Measurements from ENCODE around the gene LYPLAL1. TPM values are rescaled to one million over a fixed set of nuclear protein-coding genes. Genes with fewer than 3 reads are reported as not detected.

The LYPLAL1 gene
- total RNA-seq, 1 experiment from 2014 or later: 21.1 TPM

DNA sequence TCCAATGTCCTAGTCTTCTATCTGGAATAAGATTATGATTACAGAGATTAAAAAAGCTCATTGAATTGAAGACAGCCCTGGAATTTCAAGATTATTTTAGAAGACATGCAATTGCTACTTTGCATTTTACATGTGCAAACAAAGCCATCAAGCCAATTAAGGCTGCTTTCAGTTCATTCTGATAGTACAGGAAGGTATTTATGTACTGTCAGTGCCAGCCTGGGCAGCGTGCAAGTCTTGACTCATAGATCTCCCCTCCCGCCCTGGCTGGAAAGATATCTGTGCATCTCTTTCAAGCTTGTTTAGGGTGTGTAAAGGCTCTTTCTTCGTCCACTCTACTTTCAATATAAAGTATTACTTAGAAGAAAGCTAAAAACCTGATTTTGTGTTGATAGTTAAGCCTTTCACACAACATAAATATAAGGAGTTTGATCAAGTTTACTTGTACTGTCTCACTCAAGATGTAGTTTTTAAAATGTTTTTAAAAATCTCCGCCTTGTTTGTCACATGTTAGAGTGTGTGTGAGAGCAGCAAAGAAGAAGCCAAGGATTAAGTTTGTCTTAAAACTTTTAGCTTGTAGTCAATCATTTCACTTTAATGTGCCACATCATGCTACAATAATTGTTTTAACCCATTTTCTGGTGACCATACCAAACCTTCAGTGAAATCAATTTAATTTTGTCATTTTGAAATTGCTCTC lies 13.6 kb upstream of the LYPLAL1 start:
- DNase-seq: no peak
- Histone ChIP-seq H2BK5ac (ENCODE audit: insufficient read length, low read length) (no peak overlapping the region), H3K9me3 (ENCODE audit: control insufficient read depth, low read depth, low read length) (no peaks in the 10 kb centered on the region), H4K5ac (ENCODE audit: insufficient read length, low read depth, low read length) (no peak overlapping the region), H3K27me3 (ENCODE audit: insufficient read depth, low read length) (no peaks in the 10 kb centered on the region), H3K23ac (ENCODE audit: insufficient read length, low read depth, low read length) (no peak overlapping the region), H2AFZ (ENCODE audit: low read length) (no peak overlapping the region), H3K4ac (ENCODE audit: low read depth, low read length) (no peak overlapping the region), H3K4me2 (ENCODE audit: insufficient read depth, insufficient read length, low read length) (no peak overlapping the region), H4K20me1 (ENCODE audit: control insufficient read depth, insufficient read depth, insufficient read length) (no peaks in the 10 kb centered on the region), H4K91ac (ENCODE audit: insufficient read length, low read depth, low read length) (no peak overlapping the region), H2BK20ac (ENCODE audit: low read depth, low read length, poor library complexity, severe bottlenecking) (no peak overlapping the region), H3K9ac (ENCODE audit: extremely low read depth, insufficient read length, low read length) (no peak overlapping the region), H3K23me2 (ENCODE audit: insufficient read length, low read depth, low read length, poor library complexity, severe bottlenecking) (no peaks in the 10 kb centered on the region), H2AK5ac (ENCODE audit: insufficient read length, low read length) (no peak overlapping the region), H2BK120ac (ENCODE audit: low read depth, low read length, poor library complexity, severe bottlenecking) (no peak overlapping the region), H2BK12ac (ENCODE audit: insufficient read length, low read depth, low read length) (no peak overlapping the region), H3T11ph (ENCODE audit: low read length) (no peak overlapping the region), H3K27ac (ENCODE audit: insufficient read length, low read depth, low read length) (no peak overlapping the region), H3K14ac (ENCODE audit: insufficient read depth, low read length) (no peak overlapping the region), H3K56ac (ENCODE audit: insufficient read length, low read depth, low read length) (no peak overlapping the region), H2BK15ac (ENCODE audit: low read depth, low read length) (no peak overlapping the region), H3K79me1 (ENCODE audit: insufficient read depth, low read depth, low read length, poor library complexity, severe bottlenecking) (no peaks in the 10 kb centered on the region), H4K8ac (replicated peaks; ENCODE audit: insufficient read length, low read depth, low read length) (no peak overlapping the region), H3K18ac (ENCODE audit: insufficient read length, low read depth, low read length) (no peak overlapping the region), H3K79me2 (ENCODE audit: insufficient read depth, low read length) (no peaks in the 10 kb centered on the region), H3K4me1 (ENCODE audit: insufficient read depth, low read length) (no peaks in the 10 kb centered on the region)
- TF ChIP-seq, protein P1, sequence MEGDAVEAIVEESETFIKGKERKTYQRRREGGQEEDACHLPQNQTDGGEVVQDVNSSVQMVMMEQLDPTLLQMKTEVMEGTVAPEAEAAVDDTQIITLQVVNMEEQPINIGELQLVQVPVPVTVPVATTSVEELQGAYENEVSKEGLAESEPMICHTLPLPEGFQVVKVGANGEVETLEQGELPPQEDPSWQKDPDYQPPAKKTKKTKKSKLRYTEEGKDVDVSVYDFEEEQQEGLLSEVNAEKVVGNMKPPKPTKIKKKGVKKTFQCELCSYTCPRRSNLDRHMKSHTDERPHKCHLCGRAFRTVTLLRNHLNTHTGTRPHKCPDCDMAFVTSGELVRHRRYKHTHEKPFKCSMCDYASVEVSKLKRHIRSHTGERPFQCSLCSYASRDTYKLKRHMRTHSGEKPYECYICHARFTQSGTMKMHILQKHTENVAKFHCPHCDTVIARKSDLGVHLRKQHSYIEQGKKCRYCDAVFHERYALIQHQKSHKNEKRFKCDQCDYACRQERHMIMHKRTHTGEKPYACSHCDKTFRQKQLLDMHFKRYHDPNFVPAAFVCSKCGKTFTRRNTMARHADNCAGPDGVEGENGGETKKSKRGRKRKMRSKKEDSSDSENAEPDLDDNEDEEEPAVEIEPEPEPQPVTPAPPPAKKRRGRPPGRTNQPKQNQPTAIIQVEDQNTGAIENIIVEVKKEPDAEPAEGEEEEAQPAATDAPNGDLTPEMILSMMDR (conservative IDR thresholded peaks at IDR 0.05): no peak
- no CpG with 5 or more reads among the region's 4 CpGs for WGBS (ENCODE audit: extremely low coverage, insufficient read length, low lambda C conversion rate)
- Mint-ChIP-seq H3K9me3 (no peaks in the 10 kb centered on the region), H3K27me3 (ENCODE audit: low read depth) (no peaks in the 10 kb centered on the region), H3K27ac (no peak overlapping the region), H3K36me3 (ENCODE audit: insufficient read depth in 1 of 3, low read depth in 3 of 3) (no peaks in the 10 kb centered on the region), H3K4me1 (peaks cover 5 to 7% of the 10 kb centered on the region in 2 experiments; a peak in 3 of 4 replicates), H3K4me3 (no peak overlapping the region)
